GM12873 (cell line): ENCODE measurements around the gene AAR2.

Source experiments
- CTCF ChIP-seq: IDR thresholded peaks from 2 replicates; pipeline ENCODE4 v1.5.1; 2012; ENCODE audit warnings: low read depth, mild to moderate bottlenecking, moderate library complexity, low read length, control low read depth; ENCODE audit not compliant: insufficient read depth; ENCODE audit errors: missing control alignments

Gene AAR2

GRCh38 chr20:36248836-36249235 lies 12.6 kb downstream of the AAR2 start:
- no peak for TF ChIP-seq CTCF

- no peak for TF ChIP-seq CTCF
Measured at GRCh38 chr20:36249450-36249849, 13.2 kb downstream of the AAR2 start.

GRCh38 chr20:36251426-36251825 lies 15.1 kb downstream of the AAR2 start:
- TF ChIP-seq CTCF: no peak

- no peak for TF ChIP-seq CTCF
Measured at GRCh38 chr20:36252511-36252910, 16.2 kb downstream of the AAR2 start.

- no peak for TF ChIP-seq CTCF
Measured at GRCh38 chr20:36253036-36253435, 16.8 kb downstream of the AAR2 start.

- TF ChIP-seq CTCF: no peak
Measured at GRCh38 chr20:36254076-36254475, 17.8 kb downstream of the AAR2 start.

- no peak for TF ChIP-seq CTCF
Measured at GRCh38 chr20:36255445-36255844, 19.2 kb downstream of the AAR2 start.
